Fibroblast of lung (primary cell): ENCODE results near the gene MMP15. TPM values are rescaled to one million over a fixed set of nuclear protein-coding genes. Genes with fewer than 3 reads are reported as not detected.

Experiments used
- DNase-seq, 2 donors: peaks; one replicate each; pipeline versions ENCODE4 v3.0.0 to v3.0.0-alpha.2; 2010; ENCODE audit warnings: low read depth in 2 of 2
- H2AFZ ChIP-seq: 2 replicates; pipeline ENCODE4 v1.5.1; 2012; ENCODE audit warnings: low read length, control low read depth, inconsistent platforms
- H3K27ac ChIP-seq: 2 replicates; pipeline ENCODE4 v1.5.1; 2011; ENCODE audit warnings: low read length, control low read depth; ENCODE audit not compliant: insufficient read depth
- H3K27me3 ChIP-seq: 2 replicates; pipeline ENCODE4 v1.5.1; 2011; ENCODE audit warnings: mild to moderate bottlenecking, low read length; ENCODE audit not compliant: control insufficient read depth, insufficient read depth
- H3K36me3 ChIP-seq: 2 replicates; pipeline ENCODE4 v1.5.1; 2011; ENCODE audit warnings: low read length; ENCODE audit not compliant: control insufficient read depth, insufficient read depth
- H3K4me1 ChIP-seq: 2 replicates; pipeline ENCODE4 v1.5.1; 2011; ENCODE audit warnings: low read length; ENCODE audit not compliant: control insufficient read depth, insufficient read depth; ENCODE audit errors: extremely low read depth
- H3K4me2 ChIP-seq: 2 replicates; pipeline ENCODE4 v1.5.1; 2011; ENCODE audit warnings: low read length, control low read depth; ENCODE audit not compliant: insufficient read depth; ENCODE audit errors: extremely low read depth
- H3K4me3 ChIP-seq, 4 experiments: fragments of 200-600 bp in 1 of 4; sonication (generic) in 1 of 4; replicated peaks in 1 of 4; 2 replicates each; pipeline ENCODE4 v1.5.1; 2011 to 2016; ENCODE audit warnings: low read length in 4 of 4, low read depth in 3 of 4, mild to moderate bottlenecking in 3 of 4, control low read depth in 2 of 4, inconsistent platforms in 1 of 4, mixed read lengths in 1 of 4; ENCODE audit not compliant: insufficient read depth in 1 of 4; ENCODE audit errors: control extremely low read depth in 1 of 4
- H3K79me2 ChIP-seq: 2 replicates; pipeline ENCODE4 v1.5.1; 2012; ENCODE audit warnings: mild to moderate bottlenecking, low read length, inconsistent platforms; ENCODE audit not compliant: control insufficient read depth, insufficient read depth
- H3K9ac ChIP-seq: 2 replicates; pipeline ENCODE4 v1.5.1; 2011; ENCODE audit warnings: mild to moderate bottlenecking, low read length, control low read depth; ENCODE audit not compliant: insufficient read depth
- H3K9me3 ChIP-seq: 2 replicates; pipeline ENCODE4 v1.5.1; 2012; ENCODE audit warnings: low read depth, low read length; ENCODE audit not compliant: control insufficient read depth, insufficient read depth
- H4K20me1 ChIP-seq: 2 replicates; pipeline ENCODE4 v1.5.1; 2011; ENCODE audit warnings: low read length; ENCODE audit not compliant: control insufficient read depth, insufficient read depth; ENCODE audit errors: extremely low read depth
- EZH2 ChIP-seq: IDR thresholded peaks from 2 replicates; pipeline ENCODE4 v1.5.1; 2012; ENCODE audit warnings: low read length, control low read depth, mild to moderate bottlenecking; ENCODE audit errors: missing control alignments
- polyA plus RNA-seq, 2 donors: library from polyadenylated mRNA; depleted of rRNA in 1 of 2; stranded (reverse) in 1 of 2; unstranded in 1 of 2; fragments of >200 nt; gene quantifications; 2 replicates each; pipeline ENCODE4 v1.2.1, GENCODE V29; 2011 to 2012; ENCODE audit warnings: missing spikeins in 1 of 2
- total RNA-seq: library from RNA; depleted of rRNA; stranded (reverse); fragments of >200 nt; gene quantifications from 2 replicates; pipeline ENCODE4 v1.2.1, GENCODE V29; 2014
- TF ChIP-seq, protein P1 (sequence below), 2 donors: IDR thresholded peaks in 1 of 2; conservative IDR thresholded peaks in 1 of 2; 1 replicate in 1 of 2; 2 replicates in 1 of 2; pipeline ENCODE4 v1.5.1; 2011 to 2012; ENCODE audit warnings: low read length in 2 of 2, control low read depth in 1 of 2, inconsistent platforms in 1 of 2, low read depth in 1 of 2, mild to moderate bottlenecking in 1 of 2

Gene MMP15
- total and polyA plus RNA-seq, 2 donors (not counting 1 experiment from before 2014, with no cell fraction given), result 0.74 to 6.4 TPM

DNA sequence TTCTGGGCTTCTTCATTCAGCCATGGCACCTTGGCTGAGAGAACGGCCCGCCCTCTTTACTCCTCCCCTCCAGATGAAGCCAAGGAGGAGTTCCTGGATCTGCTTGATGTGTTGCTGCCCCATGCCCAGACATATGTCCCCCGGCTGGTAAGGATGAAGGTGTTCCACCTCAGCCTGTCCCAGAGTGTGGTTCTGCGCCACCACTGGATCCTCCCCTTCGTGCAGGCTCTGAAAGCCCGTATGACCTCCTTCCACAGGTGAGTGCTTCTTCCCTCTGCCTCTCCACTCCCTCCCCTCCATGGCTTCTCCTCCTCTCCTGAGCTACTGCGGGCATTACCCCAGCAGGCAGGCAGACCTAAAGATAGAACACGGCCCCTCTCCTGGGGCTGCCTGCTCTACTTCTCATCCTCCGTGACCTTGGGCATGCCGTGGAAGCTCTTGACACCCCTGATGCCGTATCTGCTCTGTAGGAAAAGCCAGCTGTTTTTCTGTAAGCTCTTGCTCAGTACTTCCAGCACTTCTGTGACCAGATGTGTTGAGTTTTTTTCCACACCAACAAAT lies 15.6 kb upstream of the MMP15 start:
- H3K27ac ChIP-seq, result no peak overlapping the region
- H4K20me1 ChIP-seq, result no peaks in the 10 kb centered on the region
- H2AFZ ChIP-seq, result no peak overlapping the region
- peaks cover 2% of the 10 kb centered on the region for H3K4me1 ChIP-seq
- H3K9ac ChIP-seq, result no peak overlapping the region
- no peak overlapping the region for H3K4me3 ChIP-seq
- no peaks in the 10 kb centered on the region for H3K79me2 ChIP-seq
- H3K27me3 ChIP-seq, result no peaks in the 10 kb centered on the region
- no peak for TF ChIP-seq EZH2
- TF ChIP-seq, protein P1, sequence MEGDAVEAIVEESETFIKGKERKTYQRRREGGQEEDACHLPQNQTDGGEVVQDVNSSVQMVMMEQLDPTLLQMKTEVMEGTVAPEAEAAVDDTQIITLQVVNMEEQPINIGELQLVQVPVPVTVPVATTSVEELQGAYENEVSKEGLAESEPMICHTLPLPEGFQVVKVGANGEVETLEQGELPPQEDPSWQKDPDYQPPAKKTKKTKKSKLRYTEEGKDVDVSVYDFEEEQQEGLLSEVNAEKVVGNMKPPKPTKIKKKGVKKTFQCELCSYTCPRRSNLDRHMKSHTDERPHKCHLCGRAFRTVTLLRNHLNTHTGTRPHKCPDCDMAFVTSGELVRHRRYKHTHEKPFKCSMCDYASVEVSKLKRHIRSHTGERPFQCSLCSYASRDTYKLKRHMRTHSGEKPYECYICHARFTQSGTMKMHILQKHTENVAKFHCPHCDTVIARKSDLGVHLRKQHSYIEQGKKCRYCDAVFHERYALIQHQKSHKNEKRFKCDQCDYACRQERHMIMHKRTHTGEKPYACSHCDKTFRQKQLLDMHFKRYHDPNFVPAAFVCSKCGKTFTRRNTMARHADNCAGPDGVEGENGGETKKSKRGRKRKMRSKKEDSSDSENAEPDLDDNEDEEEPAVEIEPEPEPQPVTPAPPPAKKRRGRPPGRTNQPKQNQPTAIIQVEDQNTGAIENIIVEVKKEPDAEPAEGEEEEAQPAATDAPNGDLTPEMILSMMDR (conservative IDR thresholded peaks at IDR 0.05 in 1 of 2, IDR thresholded peaks at IDR 0.05 in 1 of 2; ENCODE audit: low read depth in 1 of 2, low read length in 2 of 2), result no peak
- H3K9me3 ChIP-seq, result no peaks in the 10 kb centered on the region
- H3K36me3 ChIP-seq, result peaks cover 8% of the 10 kb centered on the region
- DNase-seq, result no peak
- H3K4me2 ChIP-seq, result no peak overlapping the region

DNA sequence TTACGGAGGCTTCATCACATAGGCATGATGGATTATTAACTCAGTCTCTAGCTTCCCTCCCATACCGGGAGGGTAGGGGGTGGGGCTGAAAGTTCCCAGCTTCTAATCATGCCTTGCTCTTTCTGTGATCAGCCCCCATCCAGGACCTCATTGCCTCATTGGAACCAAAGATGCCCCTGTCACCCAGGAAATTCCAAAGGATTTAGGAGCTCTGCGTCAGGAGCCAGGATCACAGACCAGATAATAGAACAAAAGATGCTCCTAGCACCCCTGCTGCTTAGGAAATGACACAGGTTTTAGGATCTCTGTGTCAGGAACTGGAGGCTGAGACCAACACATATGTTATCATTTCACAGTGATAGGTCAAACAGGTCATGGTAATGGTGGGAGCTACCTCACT lies 14.7 kb upstream of the MMP15 start:
- Histone ChIP-seq H3K36me3 (peaks cover 8% of the 10 kb centered on the region), H3K27ac (no peak overlapping the region), H3K4me1 (peaks cover 2% of the 10 kb centered on the region), H3K4me3 (no peak overlapping the region), H2AFZ (no peak overlapping the region), H3K79me2 (no peaks in the 10 kb centered on the region), H3K9me3 (no peaks in the 10 kb centered on the region), H3K27me3 (no peaks in the 10 kb centered on the region), H3K9ac (no peak overlapping the region), H4K20me1 (no peaks in the 10 kb centered on the region), H3K4me2 (no peak overlapping the region)
- DNase-seq, result no peak
- TF ChIP-seq EZH2, result no peak
- TF ChIP-seq, protein P1 (conservative IDR thresholded peaks at IDR 0.05 in 1 of 2, IDR thresholded peaks at IDR 0.05 in 1 of 2; ENCODE audit: low read depth in 1 of 2, low read length in 2 of 2), result no peak

DNA sequence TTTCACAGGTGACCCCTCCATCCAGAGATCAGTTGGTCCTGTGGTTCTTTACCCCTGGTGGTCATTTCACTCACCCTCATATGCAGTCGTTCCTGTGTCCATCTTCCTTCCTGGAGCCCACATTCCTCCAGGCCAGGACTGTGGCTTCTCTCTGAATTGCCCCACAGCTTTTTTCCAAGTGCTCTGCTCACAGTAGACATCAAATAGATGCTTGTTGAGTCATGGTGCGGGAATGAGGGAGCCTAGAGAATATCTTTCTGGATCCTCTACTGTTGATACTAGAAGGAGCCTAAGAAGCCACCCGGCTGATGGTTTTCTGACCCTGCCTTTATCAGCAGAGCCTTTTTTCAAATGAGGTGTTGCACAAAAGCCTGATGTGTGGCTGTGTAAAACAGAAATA lies 13.9 kb upstream of the MMP15 start:
- H3K27me3 ChIP-seq, result no peaks in the 10 kb centered on the region
- H3K4me2 ChIP-seq, result no peak overlapping the region
- H3K4me3 ChIP-seq, result no peak overlapping the region
- no peaks in the 10 kb centered on the region for H3K79me2 ChIP-seq
- peaks cover 2% of the 10 kb centered on the region for H3K4me1 ChIP-seq
- H4K20me1 ChIP-seq, result no peaks in the 10 kb centered on the region
- no peak overlapping the region for H3K27ac ChIP-seq
- H2AFZ ChIP-seq, result no peak overlapping the region
- H3K9ac ChIP-seq, result no peak overlapping the region
- H3K9me3 ChIP-seq, result no peaks in the 10 kb centered on the region
- peaks cover 8% of the 10 kb centered on the region for H3K36me3 ChIP-seq
- no peak for TF ChIP-seq EZH2
- TF ChIP-seq, protein P1 (conservative IDR thresholded peaks at IDR 0.05 in 1 of 2, IDR thresholded peaks at IDR 0.05 in 1 of 2; ENCODE audit: low read depth in 1 of 2, low read length in 2 of 2), result no peak
- peak in 1 of 2 donors; percentile 81 for DNase-seq
